RWPE2 (cell line): Measurements from ENCODE around the gene ISCU.
"Not testable (repeated sequence)": the region's sequence is repeated elsewhere in the genome, so short reads cannot be mapped to it uniquely, and the experiment has no call there.

Experiments used
- ATAC-seq: fragments of 200-7000 bp; cut with Tn5 transposase; 3 replicates; pipeline ENCODE4 v1.9.1; 2021; ENCODE audit warnings: low read depth
- DNase-seq: peaks from one replicate; pipeline ENCODE4 v3.0.0-alpha.2; 2020; ENCODE audit warnings: low spot score
- H3K27ac ChIP-seq: fragments of 450-650 bp; 2 replicates; pipeline ENCODE4 v1.5.1; 2017; ENCODE audit warnings: mild to moderate bottlenecking; ENCODE audit not compliant: poor library complexity, severe bottlenecking
- H3K27me3 ChIP-seq: fragments of 250-450 bp; sonication (Bioruptor Pico); 2 replicates; pipeline ENCODE4 v1.5.1; 2021; ENCODE audit warnings: mild to moderate bottlenecking, moderate library complexity; ENCODE audit not compliant: insufficient read depth, poor library complexity, severe bottlenecking
- H3K36me3 ChIP-seq: fragments of 250-450 bp; sonication (Bioruptor Pico); 2 replicates; pipeline ENCODE4 v1.5.1; 2020; ENCODE audit warnings: low read depth, mild to moderate bottlenecking, moderate library complexity
- H3K4me1 ChIP-seq: fragments of 250-450 bp; sonication (Bioruptor Pico); 2 replicates; pipeline ENCODE4 v1.5.1; 2021; ENCODE audit warnings: mild to moderate bottlenecking, moderate library complexity; ENCODE audit not compliant: insufficient read depth, poor library complexity, severe bottlenecking
- H3K4me3 ChIP-seq: fragments of 250-450 bp; sonication (Bioruptor Pico); 2 replicates; pipeline ENCODE4 v1.5.1; 2021; ENCODE audit warnings: mild to moderate bottlenecking, moderate library complexity; ENCODE audit not compliant: severe bottlenecking
- H3K9me3 ChIP-seq: fragments of 250-450 bp; sonication (Bioruptor Pico); 2 replicates; pipeline ENCODE4 v1.5.1; 2021; ENCODE audit warnings: mild to moderate bottlenecking, moderate library complexity; ENCODE audit not compliant: severe bottlenecking
- CTCF ChIP-seq: fragments of 450-650 bp; IDR thresholded peaks from one replicate; pipeline ENCODE4 v1.5.1; 2017; ENCODE audit warnings: mild to moderate bottlenecking, moderate library complexity; ENCODE audit not compliant: poor library complexity, severe bottlenecking

The ISCU gene

GRCh38 chr12:108618079-108618952 lies 55.9 kb downstream of the ISCU start:
- peak; percentile 98 for TF ChIP-seq CTCF
- H3K27ac ChIP-seq: no peak overlapping the region
- H3K4me1 ChIP-seq: no peaks in the 10 kb centered on the region
- no peaks in the 10 kb centered on the region for H3K9me3 ChIP-seq
- H3K27me3 ChIP-seq: no peaks in the 10 kb centered on the region
- H3K4me3 ChIP-seq: no peak overlapping the region
- ATAC-seq: peak; percentile 93
- DNase-seq: no peak
- no peaks in the 10 kb centered on the region for H3K36me3 ChIP-seq

GRCh38 chr12:108618953-108619274 lies 56.5 kb downstream of the ISCU start:
- not testable (repeated sequence) for H3K36me3 ChIP-seq, ATAC-seq, H3K9me3 ChIP-seq, H3K4me1 ChIP-seq, H3K27ac ChIP-seq, DNase-seq, H3K4me3 ChIP-seq, H3K27me3 ChIP-seq
